Fibroblast of lung (primary cell): ENCODE results near the gene KIAA2012. TPM values are rescaled to one million over a fixed set of nuclear protein-coding genes. Genes with fewer than 3 reads are reported as not detected.

Source experiments
- DNase-seq, 2 donors: peaks; one replicate each; pipeline versions ENCODE4 v3.0.0 to v3.0.0-alpha.2; 2010; ENCODE audit warnings: low read depth in 2 of 2
- H2AFZ ChIP-seq: 2 replicates; pipeline ENCODE4 v1.5.1; 2012; ENCODE audit warnings: low read length, control low read depth, inconsistent platforms
- H3K27ac ChIP-seq: 2 replicates; pipeline ENCODE4 v1.5.1; 2011; ENCODE audit warnings: low read length, control low read depth; ENCODE audit not compliant: insufficient read depth
- H3K27me3 ChIP-seq: 2 replicates; pipeline ENCODE4 v1.5.1; 2011; ENCODE audit warnings: mild to moderate bottlenecking, low read length; ENCODE audit not compliant: control insufficient read depth, insufficient read depth
- H3K36me3 ChIP-seq: 2 replicates; pipeline ENCODE4 v1.5.1; 2011; ENCODE audit warnings: low read length; ENCODE audit not compliant: control insufficient read depth, insufficient read depth
- H3K4me1 ChIP-seq: 2 replicates; pipeline ENCODE4 v1.5.1; 2011; ENCODE audit warnings: low read length; ENCODE audit not compliant: control insufficient read depth, insufficient read depth; ENCODE audit errors: extremely low read depth
- H3K4me2 ChIP-seq: 2 replicates; pipeline ENCODE4 v1.5.1; 2011; ENCODE audit warnings: low read length, control low read depth; ENCODE audit not compliant: insufficient read depth; ENCODE audit errors: extremely low read depth
- H3K4me3 ChIP-seq, 4 experiments: fragments of 200-600 bp in 1 of 4; sonication (generic) in 1 of 4; replicated peaks in 1 of 4; 2 replicates each; pipeline ENCODE4 v1.5.1; 2011 to 2016; ENCODE audit warnings: low read length in 4 of 4, low read depth in 3 of 4, mild to moderate bottlenecking in 3 of 4, control low read depth in 2 of 4, inconsistent platforms in 1 of 4, mixed read lengths in 1 of 4; ENCODE audit not compliant: insufficient read depth in 1 of 4; ENCODE audit errors: control extremely low read depth in 1 of 4
- H3K79me2 ChIP-seq: 2 replicates; pipeline ENCODE4 v1.5.1; 2012; ENCODE audit warnings: mild to moderate bottlenecking, low read length, inconsistent platforms; ENCODE audit not compliant: control insufficient read depth, insufficient read depth
- H3K9ac ChIP-seq: 2 replicates; pipeline ENCODE4 v1.5.1; 2011; ENCODE audit warnings: mild to moderate bottlenecking, low read length, control low read depth; ENCODE audit not compliant: insufficient read depth
- H3K9me3 ChIP-seq: 2 replicates; pipeline ENCODE4 v1.5.1; 2012; ENCODE audit warnings: low read depth, low read length; ENCODE audit not compliant: control insufficient read depth, insufficient read depth
- H4K20me1 ChIP-seq: 2 replicates; pipeline ENCODE4 v1.5.1; 2011; ENCODE audit warnings: low read length; ENCODE audit not compliant: control insufficient read depth, insufficient read depth; ENCODE audit errors: extremely low read depth
- EZH2 ChIP-seq: IDR thresholded peaks from 2 replicates; pipeline ENCODE4 v1.5.1; 2012; ENCODE audit warnings: low read length, control low read depth, mild to moderate bottlenecking; ENCODE audit errors: missing control alignments
- polyA plus RNA-seq, 2 donors: library from polyadenylated mRNA; depleted of rRNA in 1 of 2; stranded (reverse) in 1 of 2; unstranded in 1 of 2; fragments of >200 nt; gene quantifications; 2 replicates each; pipeline ENCODE4 v1.2.1, GENCODE V29; 2011 to 2012; ENCODE audit warnings: missing spikeins in 1 of 2
- total RNA-seq: library from RNA; depleted of rRNA; stranded (reverse); fragments of >200 nt; gene quantifications from 2 replicates; pipeline ENCODE4 v1.2.1, GENCODE V29; 2014
- TF ChIP-seq, protein P1 (sequence below), 2 donors: IDR thresholded peaks in 1 of 2; conservative IDR thresholded peaks in 1 of 2; 1 replicate in 1 of 2; 2 replicates in 1 of 2; pipeline ENCODE4 v1.5.1; 2011 to 2012; ENCODE audit warnings: low read length in 2 of 2, control low read depth in 1 of 2, inconsistent platforms in 1 of 2, low read depth in 1 of 2, mild to moderate bottlenecking in 1 of 2

Gene KIAA2012
- total and polyA plus RNA-seq, 2 donors (not counting 1 experiment from before 2014, with no cell fraction given): 0.09 TPM; not detected in 1

DNA sequence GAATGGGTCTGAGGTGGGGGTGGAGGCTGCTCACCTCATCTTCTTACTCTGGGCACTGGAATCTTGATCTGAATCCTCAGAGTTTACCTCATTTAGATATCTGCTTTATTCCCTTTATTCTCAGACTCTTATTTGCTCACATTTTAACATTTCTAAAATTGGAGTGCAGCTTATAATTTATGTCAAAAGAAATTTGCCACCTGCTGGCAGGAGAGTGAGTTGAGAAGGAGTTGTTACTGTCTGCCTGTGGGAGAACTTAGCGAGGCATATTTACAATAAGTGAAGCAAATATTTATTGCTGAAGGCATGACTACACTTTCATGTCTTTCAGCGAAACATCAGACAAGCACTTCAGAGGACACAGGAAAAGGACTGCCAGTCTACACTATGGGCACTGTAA lies 16.4 kb upstream of the KIAA2012 start:
- Histone ChIP-seq H4K20me1 (no peaks in the 10 kb centered on the region), H3K27ac (no peak overlapping the region), H3K4me2 (no peak overlapping the region), H3K79me2 (no peaks in the 10 kb centered on the region), H2AFZ (no peak overlapping the region), H3K27me3 (no peaks in the 10 kb centered on the region), H3K36me3 (no peaks in the 10 kb centered on the region), H3K9ac (no peak overlapping the region), H3K4me1 (no peaks in the 10 kb centered on the region), H3K4me3 (no peak overlapping the region), H3K9me3 (no peaks in the 10 kb centered on the region)
- TF ChIP-seq, protein P1, sequence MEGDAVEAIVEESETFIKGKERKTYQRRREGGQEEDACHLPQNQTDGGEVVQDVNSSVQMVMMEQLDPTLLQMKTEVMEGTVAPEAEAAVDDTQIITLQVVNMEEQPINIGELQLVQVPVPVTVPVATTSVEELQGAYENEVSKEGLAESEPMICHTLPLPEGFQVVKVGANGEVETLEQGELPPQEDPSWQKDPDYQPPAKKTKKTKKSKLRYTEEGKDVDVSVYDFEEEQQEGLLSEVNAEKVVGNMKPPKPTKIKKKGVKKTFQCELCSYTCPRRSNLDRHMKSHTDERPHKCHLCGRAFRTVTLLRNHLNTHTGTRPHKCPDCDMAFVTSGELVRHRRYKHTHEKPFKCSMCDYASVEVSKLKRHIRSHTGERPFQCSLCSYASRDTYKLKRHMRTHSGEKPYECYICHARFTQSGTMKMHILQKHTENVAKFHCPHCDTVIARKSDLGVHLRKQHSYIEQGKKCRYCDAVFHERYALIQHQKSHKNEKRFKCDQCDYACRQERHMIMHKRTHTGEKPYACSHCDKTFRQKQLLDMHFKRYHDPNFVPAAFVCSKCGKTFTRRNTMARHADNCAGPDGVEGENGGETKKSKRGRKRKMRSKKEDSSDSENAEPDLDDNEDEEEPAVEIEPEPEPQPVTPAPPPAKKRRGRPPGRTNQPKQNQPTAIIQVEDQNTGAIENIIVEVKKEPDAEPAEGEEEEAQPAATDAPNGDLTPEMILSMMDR (conservative IDR thresholded peaks at IDR 0.05 in 1 of 2, IDR thresholded peaks at IDR 0.05 in 1 of 2; ENCODE audit: low read depth in 1 of 2, low read length in 2 of 2): peak; percentile 29 to 47
- no peak for TF ChIP-seq EZH2
- DNase-seq: peak in 1 of 2 donors; percentile 47

DNA sequence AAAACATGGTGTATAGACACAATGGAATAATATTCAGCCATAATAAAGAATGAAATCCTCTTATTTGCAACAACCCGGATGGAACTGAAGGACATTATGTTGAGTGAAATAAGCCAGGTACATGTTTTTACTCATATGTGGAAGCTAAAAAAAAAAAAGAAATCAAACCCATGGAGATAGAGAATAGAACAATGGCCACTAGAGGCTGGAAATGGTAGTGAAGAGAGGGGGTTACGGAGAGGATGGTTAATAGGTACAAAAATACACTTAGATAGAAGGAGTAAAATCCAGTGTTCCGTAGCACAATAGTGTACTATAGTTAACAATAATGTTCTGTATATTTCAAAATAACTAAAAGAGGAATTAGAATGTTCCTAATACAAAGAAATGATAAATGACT lies 12.8 kb upstream of the KIAA2012 start:
- Histone ChIP-seq H4K20me1 (no peaks in the 10 kb centered on the region), H3K4me1 (peaks cover 5% of the 10 kb centered on the region), H3K79me2 (no peaks in the 10 kb centered on the region), H3K4me3 (no peak overlapping the region), H3K9ac (no peak overlapping the region), H3K4me2 (no peak overlapping the region), H2AFZ (no peak overlapping the region), H3K9me3 (no peaks in the 10 kb centered on the region), H3K27me3 (no peaks in the 10 kb centered on the region), H3K27ac (no peak overlapping the region), H3K36me3 (no peaks in the 10 kb centered on the region)
- no peak for DNase-seq
- TF ChIP-seq, protein P1 (conservative IDR thresholded peaks at IDR 0.05 in 1 of 2, IDR thresholded peaks at IDR 0.05 in 1 of 2; ENCODE audit: low read depth in 1 of 2, low read length in 2 of 2): peak in 1 of 2 donors; percentile 38
- no peak for TF ChIP-seq EZH2

DNA sequence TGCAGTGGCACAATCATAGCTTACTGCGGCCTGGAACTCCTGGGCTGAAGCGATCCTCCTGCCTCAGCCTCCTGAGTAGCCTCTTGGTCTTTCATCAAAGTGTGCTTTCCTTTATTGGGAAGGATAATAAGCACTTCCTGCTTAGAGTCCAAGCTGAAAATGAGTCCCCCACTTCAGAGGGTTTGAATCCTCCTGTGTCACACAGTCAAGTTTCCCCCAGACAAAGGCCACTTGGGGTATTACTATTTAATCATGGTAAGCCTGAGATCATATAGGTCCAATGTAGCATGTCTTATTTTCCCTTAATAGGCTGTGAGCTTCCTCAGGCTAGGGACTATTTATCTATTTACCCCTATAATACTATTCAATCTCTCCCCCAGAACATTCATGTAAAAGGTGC lies 11.4 kb upstream of the KIAA2012 start:
- TF ChIP-seq, protein P1 (conservative IDR thresholded peaks at IDR 0.05 in 1 of 2, IDR thresholded peaks at IDR 0.05 in 1 of 2; ENCODE audit: low read depth in 1 of 2, low read length in 2 of 2): no peak
- no peak for TF ChIP-seq EZH2
- Histone ChIP-seq H3K9me3 (no peaks in the 10 kb centered on the region), H3K4me2 (no peak overlapping the region), H3K9ac (no peak overlapping the region), H3K36me3 (no peaks in the 10 kb centered on the region), H3K4me3 (no peak overlapping the region), H3K4me1 (peaks cover 5% of the 10 kb centered on the region), H3K27me3 (no peaks in the 10 kb centered on the region), H3K79me2 (no peaks in the 10 kb centered on the region), H4K20me1 (no peaks in the 10 kb centered on the region), H2AFZ (no peak overlapping the region), H3K27ac (no peak overlapping the region)
- no peak for DNase-seq
